ENCODE measurements around the gene ZSWIM4.

DNA sequence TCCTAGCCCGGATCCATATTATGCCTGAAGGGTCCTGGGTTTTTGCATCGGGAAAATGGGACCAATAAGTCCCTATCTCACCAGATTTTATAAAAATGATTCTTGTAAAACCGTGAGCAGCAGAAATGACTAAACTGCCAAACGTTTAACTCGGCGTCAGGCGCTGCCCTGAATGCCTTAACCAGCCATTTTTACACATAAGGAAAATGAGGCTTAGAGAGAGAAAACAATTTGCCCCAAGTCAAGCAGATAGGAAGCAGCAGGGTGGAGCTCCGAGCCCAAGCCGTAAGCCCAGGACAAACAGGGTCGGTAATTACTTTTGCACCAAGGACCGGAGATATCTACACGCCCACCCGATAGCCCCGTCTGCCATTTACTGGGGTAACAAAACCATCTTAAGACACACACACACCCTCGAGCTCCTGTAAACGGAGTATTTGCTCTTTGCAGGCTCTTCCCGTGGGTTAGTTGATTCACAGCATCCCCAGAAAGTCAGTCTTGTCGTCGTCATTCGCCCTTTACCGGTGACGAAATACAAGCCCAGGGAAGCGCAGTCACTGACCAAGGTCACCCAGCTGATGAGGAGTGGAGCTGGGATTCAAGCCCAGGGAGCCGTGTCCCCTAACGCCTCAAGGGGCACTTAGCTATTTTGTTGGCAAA is 46.9 kb upstream of the ZSWIM4 start:
- TF ChIP-seq CTCF (conservative IDR thresholded peaks at IDR 0.05; ENCODE audit: low read depth in 2 of 2), result no peak
- TF ChIP-seq POLR2AphosphoS5 (IDR thresholded peaks at IDR 0.05; ENCODE audit: low read depth), result no peak
- no peak for TF ChIP-seq REST (IDR thresholded peaks at IDR 0.05; ENCODE audit: unreplicated experiment)
- TF ChIP-seq EZH2 (IDR thresholded peaks at IDR 0.05; ENCODE audit: low read depth, unreplicated experiment), result no peak

All from GM23338 (cell line).